Adipose tissue (tissue), 3 donors: Measurements from ENCODE around the gene NAV2. TPM values are rescaled to one million over a fixed set of nuclear protein-coding genes. Genes with fewer than 3 reads are reported as not detected.

Experiments
- H3K27ac ChIP-seq: one replicate; pipeline ENCODE4 v1.5.1; 2013; ENCODE audit warnings: low read depth, low read length
- WGBS, 3 donors: extraction: QIAGEN DNeasy Blood & Tissue Kit; methylation state at CpG; one replicate each; pipeline ENCODE4 v1.1.7; 2013; 5-methylcytosine and 5-hydroxymethylcytosine counted together
- polyA plus RNA-seq, 3 donors: library from polyadenylated mRNA; stranded (reverse); fragments of 200-250 nt; gene quantifications; one replicate each; pipeline ENCODE4 v1.2.3, GENCODE V29; 2013
- donor health status: healthy with polysubstance abuse.
- donor health status: Bipolar disorder and iron deficiency.
- donor health status: healthy.

The NAV2 gene
- polyA plus RNA-seq, 3 donors = 3.9 to 5.1 (median 4.8) TPM

GRCh38 chr11:19763330-19763729 is 50.7 kb downstream of the NAV2 start:
- WGBS, 3 donors = 43 to 87% (median 80%) methylated on average over 7 of the region's 7 CpGs
- H3K27ac ChIP-seq = no peak overlapping the region

- 78 to 91% (median 90%) methylated on average over 3 of the region's 3 CpGs for WGBS, 3 donors
These were observed 53.6 kb downstream of the NAV2 start for GRCh38 chr11:19766206-19766605.

GRCh38 chr11:19766810-19767209 is 54.2 kb downstream of the NAV2 start:
- WGBS, 3 donors = 77 to 93% (median 83%) methylated on average over 1 of the region's 1 CpG
- no peak overlapping the region for H3K27ac ChIP-seq

More at GRCh38 chr11:19766206-19766605, 53.6 kb downstream of the NAV2 start:
- no peak overlapping the region for H3K27ac ChIP-seq

- 83 to 92% (median 87%) methylated on average over 5 of the region's 5 CpGs for WGBS, 3 donors
- H3K27ac ChIP-seq = no peak overlapping the region
These were observed 55.1 kb downstream of the NAV2 start for GRCh38 chr11:19767627-19768151.

- 79 to 87% (median 85%) methylated on average over 6 of the region's 6 CpGs for WGBS, 3 donors
- H3K27ac ChIP-seq = no peak overlapping the region
These were observed 55.6 kb downstream of the NAV2 start for GRCh38 chr11:19768197-19768596.

GRCh38 chr11:19768815-19769214 is 56.2 kb downstream of the NAV2 start:
- no peak overlapping the region for H3K27ac ChIP-seq

- no peak overlapping the region for H3K27ac ChIP-seq
- WGBS, 3 donors = 54 to 76% (median 74%) methylated on average over 1 of the region's 1 CpG
These were observed 57.2 kb downstream of the NAV2 start for GRCh38 chr11:19769820-19770219.

- 32 to 53% (median 52%) methylated on average over 2 of the region's 2 CpGs for WGBS, 3 donors
- no peak overlapping the region for H3K27ac ChIP-seq
These were observed 57.6 kb downstream of the NAV2 start for GRCh38 chr11:19770277-19770676.

- 74 to 80% (median 75%) methylated on average over 4 of the region's 4 CpGs for WGBS, 3 donors
- no peak overlapping the region for H3K27ac ChIP-seq
These were observed 58.8 kb downstream of the NAV2 start for GRCh38 chr11:19771463-19771862.

GRCh38 chr11:19772480-19772879 is 59.8 kb downstream of the NAV2 start:
- WGBS, 3 donors = 76 to 79% (median 79%) methylated on average over 4 of the region's 4 CpGs
- no peak overlapping the region for H3K27ac ChIP-seq

- H3K27ac ChIP-seq = no peak overlapping the region
- 94 to 95% (median 94%) methylated on average over 3 of the region's 3 CpGs for WGBS, 3 donors
These were observed 61.7 kb downstream of the NAV2 start for GRCh38 chr11:19774329-19774728.

GRCh38 chr11:19774817-19775580 is 62.4 kb downstream of the NAV2 start:
- WGBS, 3 donors = 76 to 93% (median 82%) methylated on average over 3 of the region's 3 CpGs
- H3K27ac ChIP-seq = no peak overlapping the region

- no peak overlapping the region for H3K27ac ChIP-seq
- WGBS, 3 donors = 79 to 95% (median 81%) methylated on average over 4 of the region's 4 CpGs
These were observed 63.0 kb downstream of the NAV2 start for GRCh38 chr11:19775622-19776021.

GRCh38 chr11:19777039-19777376 is 64.4 kb downstream of the NAV2 start:
- H3K27ac ChIP-seq = no peak overlapping the region
- WGBS, 3 donors = 0 to 1% (median 1%) methylated on average over 21 to 48 of the region's 48 CpGs

- 4 to 6% (median 5%) methylated on average over 28 to 29 of the region's 29 CpGs for WGBS, 3 donors
- H3K27ac ChIP-seq = no peak overlapping the region
These were observed 64.9 kb downstream of the NAV2 start for GRCh38 chr11:19777377-19778102.

GRCh38 chr11:19779740-19780139 is 67.1 kb downstream of the NAV2 start:
- 53 to 91% (median 85%) methylated on average over 2 of the region's 2 CpGs for WGBS, 3 donors
- no peak overlapping the region for H3K27ac ChIP-seq

GRCh38 chr11:19781351-19781750 is 68.7 kb downstream of the NAV2 start:
- WGBS, 3 donors = 97 to 100% (median 100%) methylated on average over 1 of the region's 1 CpG
- no peak overlapping the region for H3K27ac ChIP-seq

GRCh38 chr11:19785265-19785664 is 72.6 kb downstream of the NAV2 start:
- 88 to 94% (median 90%) methylated on average over 2 of the region's 2 CpGs for WGBS, 3 donors
- no peak overlapping the region for H3K27ac ChIP-seq

GRCh38 chr11:19786644-19787043 is 74.0 kb downstream of the NAV2 start:
- no peak overlapping the region for H3K27ac ChIP-seq
- WGBS, 3 donors = 88 to 100% (median 89%) methylated on average over 2 of the region's 2 CpGs

- 89 to 98% (median 92%) methylated on average over 4 of the region's 4 CpGs for WGBS, 3 donors
- H3K27ac ChIP-seq = no peak overlapping the region
These were observed 75.8 kb downstream of the NAV2 start for GRCh38 chr11:19788435-19788834.
